ENCODE data around the gene NANP.

NANP gene

DNA sequence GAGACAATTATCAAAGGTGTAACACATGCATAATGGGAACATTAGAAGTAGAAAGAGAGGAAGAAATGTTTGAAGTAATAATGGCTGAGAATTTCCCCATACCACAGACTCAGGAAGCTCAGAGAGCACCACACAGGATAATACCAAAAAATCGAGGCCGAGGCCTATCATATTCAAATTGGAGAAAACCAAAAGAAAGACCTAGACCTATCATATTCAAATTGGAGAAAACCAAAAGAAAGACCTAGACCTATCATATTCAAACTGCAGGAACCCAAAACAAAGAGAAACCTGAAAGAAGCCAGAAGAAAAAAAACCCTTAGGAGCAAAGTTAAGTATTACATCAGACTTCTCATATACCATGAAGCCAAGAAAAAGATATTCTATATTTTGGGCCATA is 56.5 kb downstream of the NANP start:
- no peak for DNase-seq

DNA sequence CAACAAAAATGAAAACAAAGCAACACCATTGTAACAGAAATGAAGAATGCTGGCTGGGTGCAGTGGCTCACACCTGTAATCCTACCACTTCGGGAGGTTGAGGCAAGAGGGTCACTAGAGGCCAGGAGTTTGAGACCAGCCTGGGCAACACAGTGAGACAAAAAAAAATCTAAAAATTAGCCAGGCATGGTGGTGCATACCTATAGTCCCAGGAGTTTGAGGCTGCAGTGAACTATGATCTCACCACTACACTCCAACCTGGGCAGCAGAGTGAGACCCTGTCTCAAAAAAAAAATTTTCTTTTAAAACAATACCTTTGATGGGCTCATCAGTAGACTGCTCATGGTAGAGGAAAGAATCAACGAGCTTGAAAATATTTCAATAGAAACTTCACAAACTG is 57.0 kb downstream of the NANP start:
- DNase-seq, result no peak

DNA sequence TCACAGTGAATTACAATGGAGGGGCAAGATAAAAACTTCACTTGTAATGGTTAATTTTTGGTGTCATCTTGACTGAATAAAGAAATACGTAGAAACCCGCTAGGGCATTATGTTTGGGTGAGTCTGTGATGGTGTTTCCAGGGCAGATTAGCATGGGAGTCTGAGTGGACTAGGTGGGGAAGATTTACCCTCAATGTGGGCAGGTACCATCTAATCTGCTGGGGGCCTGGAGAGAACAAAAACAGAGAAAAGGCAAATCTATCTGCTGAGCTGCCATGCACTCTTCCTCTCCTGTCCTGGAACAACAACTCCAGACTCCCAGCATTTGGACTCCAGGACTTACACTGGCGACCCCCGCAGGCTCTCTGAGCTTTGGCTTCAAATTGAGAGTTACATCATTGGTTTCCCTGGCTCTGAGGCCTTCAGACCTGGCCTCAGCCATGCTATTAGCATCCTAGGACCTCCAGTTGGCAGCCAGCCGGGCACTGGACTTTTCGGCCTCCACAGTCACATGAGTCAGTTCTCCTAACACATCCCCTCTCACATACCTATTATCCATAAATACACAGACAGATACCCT is 58.1 kb downstream of the NANP start:
- no peak for DNase-seq

DNA sequence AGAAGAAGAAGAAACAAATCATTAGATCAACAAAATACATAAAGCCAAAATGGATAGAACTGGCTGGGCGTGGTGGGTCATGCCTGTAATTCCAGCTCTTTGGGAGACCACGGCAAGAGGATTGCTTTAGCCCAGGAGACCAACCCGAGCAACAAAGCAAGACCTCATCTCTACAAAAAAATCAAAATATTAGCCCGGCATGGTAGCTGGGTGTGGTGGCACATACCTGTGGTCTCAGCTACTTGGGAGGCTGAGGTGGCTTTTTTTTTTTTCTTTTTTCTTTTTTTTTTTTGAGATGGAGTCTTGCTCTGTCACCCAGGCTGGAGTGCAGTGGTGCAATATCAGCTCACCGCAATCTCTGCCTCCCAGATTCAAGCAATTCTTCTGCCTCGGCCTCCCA is 59.9 kb downstream of the NANP start:
- DNase-seq, result no peak

DNA sequence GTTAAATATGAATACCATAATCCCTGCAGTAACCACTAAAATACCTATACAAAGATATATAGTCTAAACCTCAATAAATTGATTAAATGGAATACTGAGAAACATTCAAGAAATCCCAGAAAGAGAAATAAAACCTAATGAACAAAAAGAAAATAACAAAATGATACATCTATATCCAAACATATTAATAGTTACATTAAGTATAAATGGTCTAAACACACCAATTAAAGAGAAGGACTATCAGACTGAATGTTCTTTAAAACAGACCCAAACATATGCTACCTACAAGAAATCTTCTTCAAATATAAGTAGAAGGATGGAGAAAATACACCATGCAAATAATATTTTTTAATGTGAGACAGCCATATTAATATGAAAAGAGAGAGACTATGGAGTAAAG is 60.5 kb downstream of the NANP start:
- DNase-seq, result no peak
